ENCODE results near the gene EFNA4.

- TF ChIP-seq CTCF (IDR thresholded peaks at IDR 0.05) (no peak), POLR2A (IDR thresholded peaks at IDR 0.05; ENCODE audit: low read length) (no peak), GATA3 (IDR thresholded peaks at IDR 0.05; ENCODE audit: borderline replicate concordance) (no peak), NPAS2 (CRISPR knock-in tag; IDR thresholded peaks at IDR 0.05; ENCODE audit: borderline replicate concordance) (no peak), EP300 (IDR thresholded peaks at IDR 0.05) (no peak), ELK1 (IDR thresholded peaks at IDR 0.05; ENCODE audit: low read depth, low read length) (no peak), RNF2 (IDR thresholded peaks at IDR 0.05; ENCODE audit: borderline replicate concordance, low read depth) (no peak), SREBF2 (IDR thresholded peaks at IDR 0.05) (no peak), REST (IDR thresholded peaks at IDR 0.05) (no peak), SMC3 (IDR thresholded peaks at IDR 0.05) (no peak), RARB (CRISPR knock-in tag; IDR thresholded peaks at IDR 0.05) (no peak), RFX5 (IDR thresholded peaks at IDR 0.05) (no peak), KDM5A (IDR thresholded peaks at IDR 0.05) (no peak), EHMT2 (IDR thresholded peaks at IDR 0.05; ENCODE audit: low read depth) (no peak)
Observed at GRCh38 chr1:155038602-155039307, 24.8 kb upstream of the EFNA4 start.

All from A549 (cell line).